Vagina (tissue), 2 donors: ENCODE results near the gene CHCHD6.

Experiments used
- POLR2A ChIP-seq, 2 donors: fragments of 450-650 bp; IDR thresholded peaks; one replicate each; pipeline ENCODE4 v1.6.1; 2017; ENCODE audit warnings: antibody characterized with exemption in 2 of 2, mild to moderate bottlenecking in 2 of 2, moderate library complexity in 2 of 2
- POLR2AphosphoS5 ChIP-seq, 2 donors: sonication (generic); formaldehyde crosslinking; IDR thresholded peaks; one replicate each; pipeline ENCODE4 v1.9.0; 2017; ENCODE audit warnings: antibody characterized with exemption in 2 of 2, mild to moderate bottlenecking in 2 of 2, low read depth in 1 of 2; ENCODE audit not compliant: insufficient read depth in 1 of 2
- TF ChIP-seq, protein P1 (sequence below), 3 experiments: fragments of 450-650 bp in 2 of 3; fragments of 200-600 bp in 1 of 3; sonication (generic) in 1 of 3; IDR thresholded peaks; one replicate each; pipeline ENCODE4 v1.5.1; 2017 to 2019; ENCODE audit warnings: antibody characterized with exemption in 3 of 3, mild to moderate bottlenecking in 2 of 3, moderate library complexity in 2 of 3

DNA sequence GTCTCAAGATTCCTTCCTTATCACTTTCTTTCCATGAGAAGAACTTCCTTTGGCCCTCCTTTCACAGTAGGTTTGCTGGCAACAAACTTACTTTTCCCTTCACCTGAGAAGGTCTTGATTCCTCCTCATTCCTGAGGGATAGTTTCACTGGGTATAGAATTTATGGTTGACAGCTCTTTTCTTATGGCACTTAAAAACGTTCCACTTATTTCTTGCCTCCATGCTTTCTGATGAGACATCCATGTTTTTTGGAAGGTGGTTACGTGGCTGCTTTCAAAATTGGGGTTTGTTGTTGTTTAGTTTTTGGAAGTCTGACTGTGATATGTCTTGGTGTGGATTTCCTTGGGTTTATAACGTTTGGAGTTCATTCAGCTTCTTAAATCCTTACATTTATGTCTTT lies 270.7 kb downstream of the CHCHD6 start:
- TF ChIP-seq, protein P1, sequence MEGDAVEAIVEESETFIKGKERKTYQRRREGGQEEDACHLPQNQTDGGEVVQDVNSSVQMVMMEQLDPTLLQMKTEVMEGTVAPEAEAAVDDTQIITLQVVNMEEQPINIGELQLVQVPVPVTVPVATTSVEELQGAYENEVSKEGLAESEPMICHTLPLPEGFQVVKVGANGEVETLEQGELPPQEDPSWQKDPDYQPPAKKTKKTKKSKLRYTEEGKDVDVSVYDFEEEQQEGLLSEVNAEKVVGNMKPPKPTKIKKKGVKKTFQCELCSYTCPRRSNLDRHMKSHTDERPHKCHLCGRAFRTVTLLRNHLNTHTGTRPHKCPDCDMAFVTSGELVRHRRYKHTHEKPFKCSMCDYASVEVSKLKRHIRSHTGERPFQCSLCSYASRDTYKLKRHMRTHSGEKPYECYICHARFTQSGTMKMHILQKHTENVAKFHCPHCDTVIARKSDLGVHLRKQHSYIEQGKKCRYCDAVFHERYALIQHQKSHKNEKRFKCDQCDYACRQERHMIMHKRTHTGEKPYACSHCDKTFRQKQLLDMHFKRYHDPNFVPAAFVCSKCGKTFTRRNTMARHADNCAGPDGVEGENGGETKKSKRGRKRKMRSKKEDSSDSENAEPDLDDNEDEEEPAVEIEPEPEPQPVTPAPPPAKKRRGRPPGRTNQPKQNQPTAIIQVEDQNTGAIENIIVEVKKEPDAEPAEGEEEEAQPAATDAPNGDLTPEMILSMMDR (IDR thresholded peaks at IDR 0.05) = no peak
- TF ChIP-seq POLR2A (IDR thresholded peaks at IDR 0.05) (no peak), POLR2AphosphoS5 (IDR thresholded peaks at IDR 0.05; ENCODE audit: insufficient read depth in 1 of 2, low read depth in 1 of 2) (no peak)
